ENCODE results near the gene ZC3H7B.
A peak's percentile ranks its signal among the peaks of the same experiment; 100 is the strongest.
"Not testable (repeated sequence)": the region's sequence is repeated elsewhere in the genome, so short reads cannot be mapped to it uniquely, and the experiment has no call there.

The ZC3H7B gene

GRCh38 chr22:41301085-41302020, at the start of gene ZC3H7B:
Gene ZC3H7B (plus strand): TSS chr22:41301525. CDS start chr22:41320661, 19,136 bp downstream.
- peak; percentile 86 for DNase-seq (ENCODE audit: low spot score)

DNA sequence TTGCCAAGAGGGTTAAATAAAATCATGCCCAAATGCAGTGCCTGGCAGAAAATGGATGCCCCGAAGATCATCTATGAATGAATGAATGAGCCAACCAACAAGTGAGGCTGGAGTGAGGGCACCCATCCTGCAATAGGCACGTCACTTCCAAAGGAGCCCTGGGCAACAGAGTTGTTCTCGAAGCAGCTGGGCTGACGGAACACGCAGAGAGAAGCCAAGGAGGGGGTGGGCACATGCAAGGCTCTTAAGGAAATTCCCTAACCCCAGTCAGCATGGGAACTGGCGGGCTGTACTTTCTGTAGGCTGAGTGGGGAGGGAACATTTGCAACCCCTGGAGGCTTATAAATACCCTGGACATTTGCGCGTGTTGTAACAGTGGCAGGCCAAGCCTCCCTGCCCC, 49.0 kb upstream of the ZC3H7B start:
- no peak for DNase-seq (ENCODE audit: low spot score)

DNA sequence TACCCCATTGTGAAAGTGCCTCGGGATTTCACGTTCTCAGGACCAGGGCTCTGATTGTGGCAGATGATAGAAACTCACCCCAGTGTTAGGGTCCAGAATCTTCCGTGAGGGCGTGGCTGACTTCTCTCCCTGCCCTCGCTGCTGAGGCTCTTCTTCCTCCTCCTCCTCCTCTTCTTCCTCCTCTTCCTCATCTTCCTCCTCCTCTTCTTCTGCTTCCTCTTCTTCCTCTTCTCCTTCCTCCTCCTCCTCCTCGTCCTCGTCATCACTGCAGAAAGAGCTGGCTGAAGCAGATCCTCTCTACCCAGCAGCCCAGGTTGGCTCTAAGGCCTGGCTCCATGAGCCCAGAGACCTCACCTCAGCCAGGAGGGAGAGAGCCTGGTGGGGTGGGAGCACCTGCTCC, 47.1 kb upstream of the ZC3H7B start:
- DNase-seq (ENCODE audit: low spot score) = no peak

- DNase-seq (ENCODE audit: low spot score) = no peak
These were observed 44.8 kb upstream of the ZC3H7B start for GRCh38 chr22:41256254-41257253.

DNA sequence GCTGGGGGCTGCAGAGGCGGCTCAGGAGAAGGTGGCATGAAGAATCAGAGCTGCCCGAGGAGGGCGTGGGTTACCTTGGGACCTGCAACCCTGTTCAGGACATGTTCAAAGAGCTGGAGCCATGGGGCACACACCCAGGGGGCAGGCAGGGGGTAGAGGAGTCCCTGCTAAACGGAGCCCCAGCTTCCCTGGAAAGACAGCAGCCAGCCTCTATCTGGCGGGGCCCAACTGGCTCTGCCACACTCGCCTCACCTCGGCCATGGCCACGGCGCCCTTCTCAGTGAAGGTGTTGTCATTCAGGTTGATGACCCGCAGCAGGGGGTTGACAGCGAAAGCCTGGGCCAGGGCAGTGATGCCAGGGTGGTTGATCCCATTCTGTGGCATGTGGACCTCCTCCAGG, 43.6 kb upstream of the ZC3H7B start:
- DNase-seq (ENCODE audit: low spot score) = no peak

DNA sequence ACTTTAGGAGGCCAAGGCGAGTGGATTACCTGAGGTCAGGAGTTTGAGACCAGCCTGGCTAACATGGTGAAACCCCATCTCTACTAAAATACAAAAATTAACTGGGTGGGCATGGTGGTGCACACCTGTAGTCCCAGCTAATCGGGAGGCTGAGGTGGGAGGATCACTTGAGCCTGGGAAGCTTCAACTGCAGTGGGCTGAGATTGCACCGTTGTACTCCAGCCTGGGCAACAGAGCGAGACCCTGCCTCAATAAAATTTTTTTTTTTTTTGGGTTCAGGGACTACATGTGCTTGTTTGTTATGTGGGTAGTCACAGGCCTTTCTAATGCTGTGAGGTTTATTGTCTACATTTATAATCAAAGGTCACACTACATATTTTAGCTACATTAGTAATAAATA, 41.6 kb upstream of the ZC3H7B start:
- DNase-seq (ENCODE audit: low spot score) = not testable (repeated sequence)

DNA sequence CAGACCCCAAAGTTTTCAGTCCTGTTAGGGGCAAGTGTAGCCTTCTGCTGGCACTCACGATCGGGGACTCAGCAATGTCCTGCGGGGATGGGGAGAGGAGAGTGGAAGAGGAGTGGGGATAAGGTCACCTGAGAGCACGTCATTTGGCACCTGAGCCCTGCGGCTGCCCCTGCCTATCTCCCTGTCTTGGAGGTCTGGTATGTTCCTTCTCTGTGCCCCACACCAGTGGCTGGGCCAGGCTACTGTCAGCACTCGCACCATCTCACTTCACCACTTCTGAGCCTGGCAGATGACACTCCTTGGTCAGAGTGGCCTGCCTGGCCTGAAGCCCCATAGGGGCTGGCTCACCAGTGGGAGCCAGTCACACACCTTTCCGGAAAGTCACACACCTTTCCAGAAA, 40.5 kb upstream of the ZC3H7B start:
- no peak for DNase-seq (ENCODE audit: low spot score)

DNA sequence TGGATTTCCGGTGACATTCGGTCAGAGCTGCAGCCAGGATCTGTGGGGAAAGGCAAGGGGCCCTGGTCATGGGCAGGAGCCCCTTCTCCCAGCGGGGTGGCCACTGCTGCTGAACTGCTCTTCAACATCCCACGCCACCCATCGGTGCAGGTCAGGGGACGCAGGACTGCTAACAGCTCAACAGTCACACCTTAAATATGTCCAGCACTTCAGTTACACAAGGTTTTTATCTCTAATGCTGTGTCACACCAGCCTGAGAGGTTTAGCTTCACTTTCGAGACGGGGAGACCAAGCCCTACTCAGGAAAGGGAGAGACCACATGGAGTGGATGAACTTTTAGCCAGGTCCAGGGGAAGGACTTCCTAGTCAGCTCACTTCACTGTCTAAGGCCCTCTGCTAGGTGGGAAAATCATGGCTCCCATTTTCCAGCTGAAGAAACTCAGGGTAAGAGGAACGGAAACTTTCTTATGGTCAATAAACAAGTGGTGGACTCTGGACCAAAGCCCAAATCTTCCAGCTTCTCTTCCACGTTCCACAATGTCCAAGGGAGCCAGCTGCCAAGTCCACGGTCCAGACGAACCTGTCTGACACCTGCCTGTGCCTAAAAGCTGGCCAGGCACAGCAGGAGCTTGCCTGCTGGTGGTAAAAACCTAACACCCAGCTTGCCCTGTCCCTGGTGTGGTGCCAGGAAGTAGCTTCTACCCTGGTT, 39.6 kb upstream of the ZC3H7B start:
- DNase-seq (ENCODE audit: low spot score) = no peak

GRCh38 chr22:41262250-41262765, 39.0 kb upstream of the ZC3H7B start:
- DNase-seq (ENCODE audit: low spot score) = no peak

GRCh38 chr22:41263704-41264103, 37.6 kb upstream of the ZC3H7B start:
- DNase-seq (ENCODE audit: low spot score) = no peak

GRCh38 chr22:41264408-41264941, 36.9 kb upstream of the ZC3H7B start:
- DNase-seq (ENCODE audit: low spot score) = peak; percentile 93

DNA sequence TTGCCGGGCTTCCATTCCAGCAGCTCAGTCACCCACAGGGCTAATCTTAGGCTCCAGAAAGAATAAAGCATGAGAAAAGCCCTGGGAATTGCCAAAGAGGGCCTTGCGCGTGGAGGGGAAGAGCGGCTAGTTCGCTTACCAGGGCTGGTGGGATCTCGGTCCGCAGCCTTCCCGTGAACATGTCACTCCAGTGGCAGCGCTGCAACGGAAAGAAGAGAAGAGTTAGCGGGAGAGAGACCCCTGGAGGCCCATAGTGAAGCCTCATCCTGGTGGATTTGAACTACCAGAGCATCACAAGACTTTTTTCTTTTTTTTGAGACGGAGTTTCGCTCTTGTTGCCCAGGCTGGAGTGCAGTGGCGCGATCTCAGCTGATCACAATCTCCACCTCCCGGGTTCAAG, 33.4 kb upstream of the ZC3H7B start:
- DNase-seq (ENCODE audit: low spot score) = no peak

- DNase-seq (ENCODE audit: low spot score) = no peak
These were observed 29.5 kb upstream of the ZC3H7B start for GRCh38 chr22:41271787-41272186.

DNA sequence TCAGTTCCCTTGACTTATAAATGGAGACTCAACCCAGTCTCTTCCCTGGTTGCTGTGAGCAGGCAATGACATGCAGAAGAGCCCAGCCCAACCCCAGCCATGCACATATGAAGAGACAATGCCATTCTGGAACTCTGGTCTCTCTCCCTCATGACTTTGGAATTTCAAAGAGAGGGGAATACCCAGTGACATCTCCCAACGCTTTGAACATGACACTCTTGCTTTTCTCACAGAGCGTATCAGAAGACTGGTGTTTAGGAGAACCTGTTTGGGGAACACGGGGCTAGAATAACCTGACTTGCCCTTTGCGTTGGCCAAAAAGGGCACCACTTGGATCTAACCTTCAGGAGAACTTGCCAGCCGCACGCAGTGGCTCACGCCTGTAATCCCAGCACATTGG, 28.2 kb upstream of the ZC3H7B start:
- DNase-seq (ENCODE audit: low spot score) = no peak

DNA sequence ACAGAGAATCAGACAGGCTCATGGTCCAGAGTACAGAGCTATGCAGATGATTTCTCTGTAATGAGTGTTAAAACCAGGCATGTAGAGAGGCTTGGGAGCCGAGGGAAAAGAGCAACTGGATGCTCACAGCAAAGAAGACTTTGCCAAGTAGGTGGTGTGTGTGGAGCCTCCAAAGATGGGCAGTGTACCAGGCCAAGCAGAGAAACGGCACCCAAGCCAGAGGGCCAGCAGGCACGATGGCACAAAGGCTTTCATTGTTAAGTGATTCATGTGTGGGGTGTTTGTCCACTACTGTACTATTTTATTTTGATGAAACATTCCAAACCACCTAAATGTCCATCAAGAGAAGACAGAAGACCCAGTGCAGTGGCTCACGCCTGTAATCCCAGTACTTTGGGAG, 26.5 kb upstream of the ZC3H7B start:
- DNase-seq (ENCODE audit: low spot score) = peak; percentile 85

- no peak for DNase-seq (ENCODE audit: low spot score)
These were observed 21.3 kb upstream of the ZC3H7B start for GRCh38 chr22:41280065-41280464.

DNA sequence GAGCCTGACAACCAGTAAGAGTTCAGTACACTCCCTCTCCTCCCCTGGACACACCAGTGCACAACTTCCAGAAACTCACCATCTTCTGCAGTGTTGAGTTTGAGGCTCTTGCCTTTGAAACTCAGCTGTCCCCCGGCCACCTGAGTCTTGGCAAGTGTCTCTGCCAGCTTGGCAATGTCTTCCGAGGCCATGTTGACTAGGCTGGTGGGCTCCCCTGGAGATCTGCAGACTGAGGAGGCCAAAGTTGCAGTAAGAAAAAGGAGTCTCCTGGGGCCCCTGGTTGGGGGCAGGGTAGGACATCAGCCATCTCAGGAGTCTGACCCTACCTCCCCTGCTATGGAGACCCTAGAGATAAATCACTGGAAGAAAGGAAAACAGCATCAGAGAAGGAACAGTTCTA, 20.5 kb upstream of the ZC3H7B start:
- no peak for DNase-seq (ENCODE audit: low spot score)

GRCh38 chr22:41284465-41284864, 16.9 kb upstream of the ZC3H7B start:
- no peak for DNase-seq (ENCODE audit: low spot score)

- peak; percentile 66 for DNase-seq (ENCODE audit: low spot score)
These were observed 15.9 kb upstream of the ZC3H7B start for GRCh38 chr22:41285441-41285819.

- DNase-seq (ENCODE audit: low spot score) = peak; percentile 99
These were observed 15.3 kb upstream of the ZC3H7B start, which contains the start of gene RANGAP1 for GRCh38 chr22:41285820-41286638. Gene RANGAP1 (minus strand): TSS chr22:41286187. CDS start chr22:41281044, 5,143 bp downstream.

Data from Ammon's horn (tissue), 1 donor.